COLO668 (cell line): ENCODE measurements around the gene OLFML3.
"Not testable (repeated sequence)": the region's sequence is repeated elsewhere in the genome, so short reads cannot be mapped to it uniquely, and the experiment has no call there.

Experiments used
- DNase-seq: peaks from one replicate; lab custom pipeline; 2025; ENCODE audit not compliant: unreplicated experiment; lab: John Stamatoyannopoulos, UW

The OLFML3 gene

GRCh38 chr1:113990961-113991360, 11.7 kb downstream of the OLFML3 start:
- DNase-seq, result no peak

GRCh38 chr1:113991467-113991997, 12.3 kb downstream of the OLFML3 start:
- no peak for DNase-seq

- DNase-seq, result no peak
These were observed 13.8 kb downstream of the OLFML3 start for GRCh38 chr1:113993072-113993471.

- no peak for DNase-seq
These were observed 14.5 kb downstream of the OLFML3 start for GRCh38 chr1:113993766-113994165.

- no peak for DNase-seq
These were observed 16.1 kb downstream of the OLFML3 start for GRCh38 chr1:113995382-113995781.

- no peak for DNase-seq
These were observed 19.1 kb downstream of the OLFML3 start for GRCh38 chr1:113998361-113998760.

GRCh38 chr1:113999233-113999632, 20.0 kb downstream of the OLFML3 start:
- DNase-seq, result no peak

GRCh38 chr1:113999799-114000198, 20.5 kb downstream of the OLFML3 start:
- peak; percentile 28 for DNase-seq

- no peak for DNase-seq
These were observed 21.1 kb downstream of the OLFML3 start for GRCh38 chr1:114000406-114000805.

GRCh38 chr1:114002492-114003239, 23.4 kb downstream of the OLFML3 start:
- no peak for DNase-seq

- no peak for DNase-seq
These were observed 24.2 kb downstream of the OLFML3 start for GRCh38 chr1:114003431-114003830.

GRCh38 chr1:114006825-114007224, 27.6 kb downstream of the OLFML3 start:
- not testable (repeated sequence) for DNase-seq

GRCh38 chr1:114008480-114008941, 29.2 kb downstream of the OLFML3 start:
- DNase-seq, result no peak

GRCh38 chr1:114008993-114009392, 29.7 kb downstream of the OLFML3 start:
- DNase-seq, result no peak

- no peak for DNase-seq
These were observed 30.1 kb downstream of the OLFML3 start for GRCh38 chr1:114009393-114009792.

GRCh38 chr1:114010433-114011184, 31.3 kb downstream of the OLFML3 start:
- no peak for DNase-seq

- DNase-seq, result no peak
These were observed 32.5 kb downstream of the OLFML3 start for GRCh38 chr1:114011796-114012195.

GRCh38 chr1:114015075-114015474, 35.8 kb downstream of the OLFML3 start:
- DNase-seq, result no peak

- DNase-seq, result not testable (repeated sequence)
These were observed 40.5 kb downstream of the OLFML3 start for GRCh38 chr1:114019724-114020123.

- no peak for DNase-seq
These were observed 42.4 kb downstream of the OLFML3 start for GRCh38 chr1:114021665-114022099.

- no peak for DNase-seq
These were observed 43.6 kb downstream of the OLFML3 start for GRCh38 chr1:114022877-114023276.

- no peak for DNase-seq
These were observed 44.1 kb downstream of the OLFML3 start for GRCh38 chr1:114023377-114023776.
